Spleen (tissue), 7 donors: ENCODE results near the gene ANKRD27.

Experiments
- CTCF ChIP-seq, 11 experiments: fragments of 200-600 bp in 7 of 11; fragments of 450-650 bp in 4 of 11; sonication (generic) in 4 of 11; IDR thresholded peaks in 8 of 11; conservative IDR thresholded peaks in 3 of 11; 1 replicate in 7 of 11; 2 replicates in 4 of 11; pipeline versions ENCODE4 v1.4.0 to v1.8.0; 2016 to 2021; ENCODE audit warnings: antibody characterized with exemption in 11 of 11, inconsistent platforms in 4 of 11, mild to moderate bottlenecking in 1 of 11
- POLR2A ChIP-seq, 3 donors: fragments of 450-650 bp; IDR thresholded peaks; one replicate each; pipeline ENCODE4 v1.5.1; 2017; ENCODE audit warnings: antibody characterized with exemption in 3 of 3, mild to moderate bottlenecking in 1 of 3
- POLR2AphosphoS5 ChIP-seq, 3 donors: sonication (generic); formaldehyde crosslinking; IDR thresholded peaks; one replicate each; pipeline ENCODE4 v1.5.1; 2017; ENCODE audit warnings: antibody characterized with exemption in 3 of 3
- donor health status: DM: no; HTN: no; CAD: no; lungs with moderate emphysema.
- donor health status: DM: no; HTN: no; CAD: no.
- donor health status: DM: no; HTN: no; CAD: no.

GRCh38 chr19:32709032-32709431, 34.1 kb upstream of the ANKRD27 start:
- no peak for TF ChIP-seq CTCF (IDR thresholded peaks at IDR 0.05 in 8 of 11, conservative IDR thresholded peaks at IDR 0.05 in 3 of 11)
- TF ChIP-seq POLR2AphosphoS5 (IDR thresholded peaks at IDR 0.05): no peak
- no peak for TF ChIP-seq POLR2A (IDR thresholded peaks at IDR 0.05)
